HCT116 (cell line): Measurements from ENCODE around the gene BMP5.

ENCODE experiments used
- CTCF ChIP-seq, 3 experiments: fragments of 200-600 bp in 1 of 3; sonication (generic) in 1 of 3; IDR thresholded peaks in 2 of 3; conservative IDR thresholded peaks in 1 of 3; 2 replicates each; pipeline ENCODE4 v1.5.1; 2012 to 2017; ENCODE audit warnings: low read depth in 2 of 3, low read length in 2 of 3, antibody characterized with exemption in 1 of 3, borderline replicate concordance in 1 of 3, control low read depth in 1 of 3, mild to moderate bottlenecking in 1 of 3, mixed read lengths in 1 of 3, mixed run types in 1 of 3, moderate library complexity in 1 of 3; ENCODE audit not compliant: insufficient read depth in 1 of 3
- EZH2 ChIP-seq: fragments of 200-600 bp; sonication (generic); IDR thresholded peaks from 2 replicates; pipeline ENCODE4 v1.6.1; 2017; ENCODE audit warnings: antibody characterized with exemption, mixed run types
- EZH2phosphoT487 ChIP-seq: fragments of 200-600 bp; IDR thresholded peaks from 2 replicates; pipeline ENCODE4 v1.6.1; 2018; ENCODE audit warnings: antibody characterized with exemption, borderline replicate concordance
- POLR2A ChIP-seq: IDR thresholded peaks from 2 replicates; pipeline ENCODE4 v1.7.0; 2011; ENCODE audit warnings: borderline replicate concordance; ENCODE audit not compliant: insufficient read depth, insufficient read length; ENCODE audit errors: extremely low read depth
- POLR2AphosphoS5 ChIP-seq: IDR thresholded peaks from 2 replicates; pipeline ENCODE4 v1.6.1; 2011; ENCODE audit warnings: mild to moderate bottlenecking, low read depth, low read length, moderate library complexity
- YY1 ChIP-seq: IDR thresholded peaks from 2 replicates; pipeline ENCODE4 v1.6.1; 2011; ENCODE audit warnings: low read length, low read depth, moderate library complexity, mild to moderate bottlenecking; ENCODE audit not compliant: insufficient replicate concordance; ENCODE audit errors: extremely low read depth

GRCh38 chr6:55868771-55869479, 6.5 kb downstream of the BMP5 start:
- TF ChIP-seq CTCF (IDR thresholded peaks at IDR 0.05 in 2 of 3, conservative IDR thresholded peaks at IDR 0.05 in 1 of 3; ENCODE audit: borderline replicate concordance in 1 of 3, insufficient read depth in 1 of 3, low read depth in 2 of 3, low read length in 2 of 3) = no peak
- no peak for TF ChIP-seq EZH2
- TF ChIP-seq POLR2A = no peak
- TF ChIP-seq YY1 = no peak
- TF ChIP-seq EZH2phosphoT487 = no peak
- no peak for TF ChIP-seq POLR2AphosphoS5
